NCI-H2107 (cell line): ENCODE measurements around the gene RAPGEF6.
"Not testable (repeated sequence)": the region's sequence is repeated elsewhere in the genome, so short reads cannot be mapped to it uniquely, and the experiment has no call there.

Source experiments
- DNase-seq: peaks from one replicate; lab custom pipeline; 2025; lab: John Stamatoyannopoulos, UW

The RAPGEF6 gene

GRCh38 chr5:131495536-131496399 is 139.3 kb downstream of the RAPGEF6 start:
- DNase-seq: no peak

GRCh38 chr5:131491749-131492148 is 143.3 kb downstream of the RAPGEF6 start:
- no peak for DNase-seq

GRCh38 chr5:131488463-131488862 is 146.6 kb downstream of the RAPGEF6 start:
- no peak for DNase-seq

GRCh38 chr5:131487371-131487770 is 147.7 kb downstream of the RAPGEF6 start:
- not testable (repeated sequence) for DNase-seq

- no peak for DNase-seq
These were observed 152.4 kb downstream of the RAPGEF6 start for GRCh38 chr5:131482617-131483016.

GRCh38 chr5:131481569-131481968 is 153.5 kb downstream of the RAPGEF6 start:
- no peak for DNase-seq

DNA sequence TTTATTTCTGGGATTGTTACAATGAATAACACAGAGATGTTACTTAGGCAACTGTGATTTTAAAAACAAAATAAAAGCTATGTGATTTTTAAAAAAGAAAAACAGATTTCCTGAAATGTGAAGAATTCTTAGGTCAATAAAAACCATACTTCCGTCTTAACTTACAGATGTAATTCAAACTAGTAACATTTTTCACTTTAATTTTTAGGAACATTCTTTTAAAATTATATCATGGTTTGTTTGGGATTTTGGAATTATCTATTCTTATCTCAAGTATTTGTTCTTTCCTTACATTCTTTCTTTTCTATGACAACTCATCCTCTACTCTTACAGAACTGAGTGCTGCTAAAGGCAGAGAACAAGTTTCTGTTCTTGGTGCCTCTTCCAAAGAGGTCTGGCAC is 159.5 kb downstream of the RAPGEF6 start:
- no peak for DNase-seq

- DNase-seq: no peak
These were observed 161.3 kb downstream of the RAPGEF6 start for GRCh38 chr5:131473731-131474130.

DNA sequence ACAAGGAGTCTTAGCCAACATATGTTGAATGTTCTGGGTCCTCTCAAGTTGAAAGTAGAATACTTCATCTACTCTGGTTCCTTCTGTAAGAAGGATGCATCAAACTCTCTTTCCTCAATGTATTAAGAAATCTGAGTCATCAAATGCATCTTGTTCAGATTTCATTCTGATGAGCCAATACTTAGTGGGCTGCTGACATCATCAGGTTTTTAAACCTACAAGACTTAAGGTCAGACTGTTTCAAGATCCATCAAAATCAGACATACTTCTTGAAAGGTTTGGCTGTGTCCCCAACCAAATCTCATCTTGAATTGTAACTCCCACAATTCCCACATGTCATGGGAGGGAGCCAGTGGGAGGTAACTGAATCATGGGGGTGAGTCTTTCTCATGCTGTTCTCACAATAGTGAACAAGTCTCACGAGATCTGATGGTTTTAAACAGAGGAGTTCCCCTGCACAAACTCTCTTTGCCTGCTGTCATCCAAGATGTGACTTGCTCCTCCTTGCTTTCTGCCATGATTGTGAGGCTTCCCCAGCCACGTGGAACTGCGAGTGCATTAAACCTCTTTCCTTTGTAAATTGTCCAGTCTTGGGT is 168.8 kb downstream of the RAPGEF6 start:
- DNase-seq: no peak

GRCh38 chr5:131463656-131464055 is 171.4 kb downstream of the RAPGEF6 start:
- DNase-seq: no peak

DNA sequence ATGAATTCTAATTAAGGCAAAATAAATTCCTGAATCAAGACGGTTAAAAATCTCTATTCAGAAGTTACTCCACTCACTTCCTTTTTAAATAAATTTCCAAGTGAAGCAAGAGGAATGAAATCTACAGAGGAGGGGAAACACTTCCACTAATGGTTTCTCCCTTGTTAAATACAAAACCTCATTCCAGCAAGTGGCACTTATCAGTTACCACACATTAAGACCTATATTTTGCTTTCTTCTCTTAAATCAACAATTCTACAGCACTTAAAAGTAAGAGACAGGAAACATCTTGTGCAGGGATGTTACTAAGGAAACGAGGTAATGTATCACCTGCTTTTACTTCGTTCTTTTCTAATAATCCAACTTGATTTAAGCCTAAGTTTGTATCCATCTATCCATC is 172.6 kb downstream of the RAPGEF6 start:
- DNase-seq: no peak

GRCh38 chr5:131461742-131462141 is 173.3 kb downstream of the RAPGEF6 start:
- DNase-seq: no peak

DNA sequence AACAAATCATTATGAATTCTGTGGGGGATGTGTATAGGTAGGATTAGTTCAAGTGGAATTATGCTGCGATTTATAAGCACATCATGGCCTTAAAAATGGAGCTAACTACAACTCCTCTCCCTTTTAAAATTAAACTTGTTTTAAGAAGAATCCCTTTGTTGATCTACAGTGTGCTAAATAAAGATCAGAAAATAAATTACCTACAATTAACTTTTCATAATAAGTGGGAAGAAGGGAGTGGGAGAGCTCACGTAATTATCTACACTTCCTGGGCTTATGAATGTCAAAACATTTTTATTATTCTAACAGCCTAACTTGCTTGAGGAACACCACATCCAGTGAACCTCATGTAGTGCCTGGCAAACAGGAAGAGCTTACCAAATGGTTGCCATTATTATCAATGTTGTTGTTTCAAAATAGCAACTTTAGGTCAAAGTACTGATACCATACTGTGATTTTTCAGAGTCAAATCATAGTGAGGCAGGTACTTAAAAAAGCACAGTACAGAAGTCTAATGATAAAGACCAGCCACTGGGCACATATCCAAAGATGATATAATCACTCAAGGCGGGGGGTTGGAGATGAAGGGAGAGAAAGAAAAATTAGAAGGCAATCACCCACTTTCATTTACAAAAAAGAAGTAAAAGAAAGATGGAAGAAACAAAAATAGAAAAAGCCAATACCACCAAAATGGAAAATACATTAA is 174.0 kb downstream of the RAPGEF6 start:
- DNase-seq: no peak

- no peak for DNase-seq
These were observed 174.9 kb downstream of the RAPGEF6 start for GRCh38 chr5:131460133-131460532.

GRCh38 chr5:131459216-131459615 is 175.8 kb downstream of the RAPGEF6 start:
- DNase-seq: no peak

DNA sequence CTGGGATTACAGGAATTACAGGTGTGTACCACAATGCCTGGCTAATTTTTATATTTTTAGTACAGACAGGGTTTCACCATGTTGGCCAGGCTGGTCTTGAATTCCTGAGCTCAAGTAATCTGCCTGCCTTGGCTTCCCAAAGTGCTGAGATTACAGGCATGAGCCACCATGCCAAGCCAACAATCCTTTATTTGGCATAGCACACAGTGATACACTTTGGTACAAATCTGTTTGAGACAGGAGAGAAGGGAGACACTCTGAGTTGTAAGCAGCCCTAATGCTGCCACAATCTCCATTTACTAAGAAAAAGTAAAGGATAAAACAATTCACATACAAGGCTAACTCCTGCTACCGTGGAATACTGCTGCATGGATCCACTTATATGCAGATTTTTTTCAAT is 177.8 kb downstream of the RAPGEF6 start:
- no peak for DNase-seq

DNA sequence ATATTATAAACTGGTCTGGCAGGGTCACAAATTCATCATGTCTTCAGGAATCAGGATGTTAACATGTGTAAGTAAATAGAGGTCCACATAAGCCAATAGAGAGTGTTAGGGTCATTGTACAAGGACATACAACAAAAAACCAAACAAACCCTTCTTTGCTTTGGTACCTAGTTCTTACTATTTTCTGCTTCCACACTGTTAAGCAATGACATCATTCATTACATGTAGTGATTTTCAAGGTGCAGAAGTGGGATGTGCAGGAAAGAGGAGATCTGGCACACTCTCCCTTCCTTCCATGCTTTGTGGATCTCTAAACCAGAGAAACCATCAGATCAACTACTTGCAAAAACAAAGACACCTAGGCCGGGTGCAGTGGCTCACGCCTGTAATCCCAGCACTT is 184.1 kb downstream of the RAPGEF6 start:
- no peak for DNase-seq

GRCh38 chr5:131441184-131441583 is 193.8 kb downstream of the RAPGEF6 start:
- DNase-seq: no peak

DNA sequence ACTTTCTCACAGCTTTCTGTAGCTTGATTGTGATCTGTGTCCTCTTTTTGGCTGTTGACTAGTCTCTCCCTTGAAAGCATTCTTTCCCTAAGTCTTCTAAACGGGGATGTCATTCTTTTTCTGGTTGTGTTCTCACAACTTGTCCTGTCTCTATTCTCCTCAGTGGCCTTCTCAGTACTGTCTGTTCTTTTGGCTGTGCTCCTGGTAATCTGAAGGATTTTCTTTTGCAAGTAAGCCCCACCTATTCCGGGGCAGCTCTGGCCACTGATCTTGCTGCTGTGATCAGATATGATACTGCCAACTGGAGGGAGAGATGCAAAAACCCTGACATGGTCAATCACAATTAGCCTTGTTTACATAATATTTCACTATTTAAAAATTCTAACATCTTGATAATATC is 198.9 kb downstream of the RAPGEF6 start:
- no peak for DNase-seq

GRCh38 chr5:131433109-131433508 is 201.9 kb downstream of the RAPGEF6 start:
- DNase-seq: no peak

DNA sequence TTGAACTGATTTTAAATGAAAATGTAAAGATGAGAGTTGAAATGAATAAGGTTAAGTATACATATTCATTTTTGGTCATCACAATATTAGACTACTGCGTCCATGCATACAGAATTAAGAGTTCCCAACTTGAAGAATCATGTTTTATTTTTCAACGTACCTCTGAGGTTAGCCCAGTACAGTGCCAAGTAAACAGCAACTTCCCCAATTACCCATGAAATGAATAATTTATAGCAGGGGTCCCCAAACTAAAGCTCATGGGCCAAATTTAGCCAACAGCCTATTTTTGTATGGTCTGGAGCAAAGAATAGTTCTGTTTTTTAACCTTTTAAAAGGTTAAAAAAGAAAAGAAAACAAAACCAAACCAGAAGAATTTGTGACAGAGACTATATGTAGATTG is 203.2 kb downstream of the RAPGEF6 start:
- no peak for DNase-seq

- DNase-seq: no peak
These were observed 204.2 kb downstream of the RAPGEF6 start for GRCh38 chr5:131430794-131431193.

DNA sequence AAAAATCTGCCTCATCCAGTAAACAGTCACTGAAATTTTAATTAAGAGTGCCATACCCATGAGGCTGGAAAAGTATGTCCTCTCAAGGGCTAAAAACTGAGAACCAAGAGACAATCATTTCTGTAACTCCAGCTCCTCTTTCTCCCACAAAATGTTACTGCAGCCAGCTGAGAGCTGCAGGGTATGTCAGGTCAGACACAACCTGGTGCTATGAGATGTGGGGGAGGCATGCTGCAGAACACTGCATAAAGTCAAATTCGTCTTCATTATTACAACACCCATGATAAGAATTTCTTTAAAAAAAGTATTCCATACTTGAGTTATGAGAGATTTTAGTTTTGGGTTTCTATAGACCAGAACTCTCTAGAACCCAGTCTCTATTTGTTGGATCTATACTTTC is 209.0 kb downstream of the RAPGEF6 start:
- no peak for DNase-seq
